Vagina (tissue), 2 donors: Measurements from ENCODE around the gene SPOCK1.

Source experiments
- CTCF ChIP-seq, 3 experiments: fragments of 450-650 bp in 2 of 3; fragments of 200-600 bp in 1 of 3; sonication (generic) in 1 of 3; IDR thresholded peaks; one replicate each; pipeline ENCODE4 v1.5.1; 2017 to 2019; ENCODE audit warnings: antibody characterized with exemption in 3 of 3, mild to moderate bottlenecking in 2 of 3, moderate library complexity in 2 of 3
- POLR2A ChIP-seq, 2 donors: fragments of 450-650 bp; IDR thresholded peaks; one replicate each; pipeline ENCODE4 v1.6.1; 2017; ENCODE audit warnings: antibody characterized with exemption in 2 of 2, mild to moderate bottlenecking in 2 of 2, moderate library complexity in 2 of 2
- POLR2AphosphoS5 ChIP-seq, 2 donors: sonication (generic); formaldehyde crosslinking; IDR thresholded peaks; one replicate each; pipeline ENCODE4 v1.9.0; 2017; ENCODE audit warnings: antibody characterized with exemption in 2 of 2, mild to moderate bottlenecking in 2 of 2, low read depth in 1 of 2; ENCODE audit not compliant: insufficient read depth in 1 of 2

DNA sequence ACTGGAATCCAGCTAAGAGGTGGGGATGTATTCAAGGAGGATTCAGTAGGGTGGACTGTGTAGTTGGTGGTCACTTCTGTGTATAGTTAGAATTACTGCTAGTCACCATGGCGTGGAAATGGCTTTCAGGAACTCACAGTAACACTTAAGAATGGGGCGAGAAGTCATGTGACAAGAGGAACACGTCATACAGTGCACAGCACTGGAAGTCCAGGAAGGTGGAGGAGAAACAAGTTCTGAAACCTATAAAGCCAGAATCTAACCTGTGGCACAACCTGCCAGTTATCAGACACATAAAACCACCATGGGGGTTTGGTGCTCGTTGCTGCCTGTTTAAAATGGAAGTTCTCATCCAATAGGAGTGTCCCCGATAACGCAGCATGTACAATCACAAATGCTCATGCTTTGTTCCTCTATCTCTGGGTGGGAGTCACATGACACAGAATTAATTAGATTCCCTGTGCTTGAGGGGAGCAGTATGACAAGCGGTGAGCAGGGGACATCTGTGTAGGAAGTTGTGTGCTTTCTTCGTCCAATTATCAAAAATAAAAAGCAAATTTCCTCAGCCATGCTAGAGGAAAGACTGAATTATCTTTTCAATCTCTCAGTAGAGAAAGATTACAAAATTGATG lies 193.0 kb downstream of the SPOCK1 start:
- TF ChIP-seq POLR2A (IDR thresholded peaks at IDR 0.05): no peak
- no peak for TF ChIP-seq POLR2AphosphoS5 (IDR thresholded peaks at IDR 0.05; ENCODE audit: insufficient read depth in 1 of 2, low read depth in 1 of 2)
- no peak for TF ChIP-seq CTCF (IDR thresholded peaks at IDR 0.05)
